ENCODE results near the gene PKN2. TPM values are rescaled to one million over a fixed set of nuclear protein-coding genes. Genes with fewer than 3 reads are reported as not detected.

Gene PKN2
- total and polyA plus RNA-seq, 9 of the 15 experiments (the other 6 are each of a cell fraction or from before 2014, with no cell fraction given) = 4.5 to 25.3 (median 19.2) TPM

DNA sequence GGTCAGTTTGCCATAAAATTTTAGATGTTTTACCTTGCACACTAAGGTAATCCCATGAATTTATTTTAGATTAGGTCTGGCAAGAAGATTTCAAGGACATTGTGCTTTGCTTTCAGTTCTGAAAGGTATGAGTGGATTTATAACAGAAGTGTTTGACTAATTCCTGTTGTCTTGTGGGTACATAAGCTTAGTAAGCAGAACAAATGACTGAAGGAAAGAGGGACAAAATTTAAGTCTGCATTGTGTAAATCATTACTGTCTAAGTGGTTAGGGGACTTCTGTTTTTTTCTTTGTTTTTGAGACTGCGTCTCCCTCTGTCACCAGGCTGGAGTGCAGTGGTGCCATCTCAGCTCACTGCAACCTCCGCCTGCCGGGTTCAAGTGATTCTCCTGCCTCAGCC lies 60.1 kb downstream of the PKN2 start (continued):
- TF ChIP-seq ZNF318 (IDR thresholded peaks at IDR 0.05; ENCODE audit: borderline replicate concordance in 1 of 2, low read depth in 1 of 2) = no peak
- no peak for TF ChIP-seq HMBOX1 (IDR thresholded peaks at IDR 0.05)
- TF ChIP-seq, protein P1, sequence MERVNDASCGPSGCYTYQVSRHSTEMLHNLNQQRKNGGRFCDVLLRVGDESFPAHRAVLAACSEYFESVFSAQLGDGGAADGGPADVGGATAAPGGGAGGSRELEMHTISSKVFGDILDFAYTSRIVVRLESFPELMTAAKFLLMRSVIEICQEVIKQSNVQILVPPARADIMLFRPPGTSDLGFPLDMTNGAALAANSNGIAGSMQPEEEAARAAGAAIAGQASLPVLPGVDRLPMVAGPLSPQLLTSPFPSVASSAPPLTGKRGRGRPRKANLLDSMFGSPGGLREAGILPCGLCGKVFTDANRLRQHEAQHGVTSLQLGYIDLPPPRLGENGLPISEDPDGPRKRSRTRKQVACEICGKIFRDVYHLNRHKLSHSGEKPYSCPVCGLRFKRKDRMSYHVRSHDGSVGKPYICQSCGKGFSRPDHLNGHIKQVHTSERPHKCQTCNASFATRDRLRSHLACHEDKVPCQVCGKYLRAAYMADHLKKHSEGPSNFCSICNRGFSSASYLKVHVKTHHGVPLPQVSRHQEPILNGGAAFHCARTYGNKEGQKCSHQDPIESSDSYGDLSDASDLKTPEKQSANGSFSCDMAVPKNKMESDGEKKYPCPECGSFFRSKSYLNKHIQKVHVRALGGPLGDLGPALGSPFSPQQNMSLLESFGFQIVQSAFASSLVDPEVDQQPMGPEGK (CRISPR knock-in tag; IDR thresholded peaks at IDR 0.05; ENCODE audit: borderline replicate concordance) = no peak
- no peak for TF ChIP-seq IFI16 (CRISPR knock-in tag; IDR thresholded peaks at IDR 0.05)
- TF ChIP-seq ZNF77 (CRISPR knock-in tag; IDR thresholded peaks at IDR 0.05) = no peak

Data from K562 (cell line).